CD4-positive, alpha-beta T cell treated with Interleukin-10 for 1 hour (primary cell): ENCODE data around the gene MRTFA.
"Not testable (repeated sequence)": the region's sequence is repeated elsewhere in the genome, so short reads cannot be mapped to it uniquely, and the experiment has no call there.

Experiments
- DNase-seq: peaks from one replicate; pipeline ENCODE4 v3.0.0-alpha.2; 2020

MRTFA gene

GRCh38 chr22:40625794-40626193, 10.7 kb downstream of the MRTFA start:
- not testable (repeated sequence) for DNase-seq

- DNase-seq: not testable (repeated sequence)
Measured at GRCh38 chr22:40625281-40625680, 11.2 kb downstream of the MRTFA start.

GRCh38 chr22:40624770-40625169, 11.7 kb downstream of the MRTFA start:
- no peak for DNase-seq

- DNase-seq: no peak
Measured at GRCh38 chr22:40621309-40622151, 15.0 kb downstream of the MRTFA start.

GRCh38 chr22:40620464-40621046, 16.0 kb downstream of the MRTFA start:
- no peak for DNase-seq

GRCh38 chr22:40618400-40618799, 18.1 kb downstream of the MRTFA start:
- no peak for DNase-seq

- no peak for DNase-seq
Measured at GRCh38 chr22:40616578-40616977, 19.9 kb downstream of the MRTFA start.

GRCh38 chr22:40613067-40613466, 23.5 kb downstream of the MRTFA start:
- DNase-seq: no peak

GRCh38 chr22:40612291-40612751, 24.2 kb downstream of the MRTFA start:
- DNase-seq: no peak

- DNase-seq: no peak
Measured at GRCh38 chr22:40611606-40612005, 24.9 kb downstream of the MRTFA start.

GRCh38 chr22:40610329-40610850, 26.1 kb downstream of the MRTFA start:
- DNase-seq: no peak

- no peak for DNase-seq
Measured at GRCh38 chr22:40609216-40609615, 27.3 kb downstream of the MRTFA start.

- DNase-seq: no peak
Measured at GRCh38 chr22:40607506-40607905, 29.0 kb downstream of the MRTFA start.

GRCh38 chr22:40606306-40606705, 30.2 kb downstream of the MRTFA start:
- DNase-seq: no peak

GRCh38 chr22:40605761-40606160, 30.8 kb downstream of the MRTFA start:
- DNase-seq: no peak

GRCh38 chr22:40603088-40603605, 33.4 kb downstream of the MRTFA start:
- no peak for DNase-seq

- no peak for DNase-seq
Measured at GRCh38 chr22:40602231-40602630, 34.3 kb downstream of the MRTFA start.

- no peak for DNase-seq
Measured at GRCh38 chr22:40599731-40600130, 36.8 kb downstream of the MRTFA start.

GRCh38 chr22:40598712-40599111, 37.8 kb downstream of the MRTFA start:
- not testable (repeated sequence) for DNase-seq

- no peak for DNase-seq
Measured at GRCh38 chr22:40597526-40598430, 38.7 kb downstream of the MRTFA start.

GRCh38 chr22:40595497-40596234, 40.9 kb downstream of the MRTFA start:
- DNase-seq: no peak

- no peak for DNase-seq
Measured at GRCh38 chr22:40594924-40595323, 41.6 kb downstream of the MRTFA start.
